Measurements from ENCODE around the gene AGTRAP. TPM values are rescaled to one million over a fixed set of nuclear protein-coding genes. Genes with fewer than 3 reads are reported as not detected.

The AGTRAP gene
- total RNA-seq, 1 experiment from 2014 or later, result 57.0 TPM

GRCh38 chr1:11701981-11702803 is 33.7 kb upstream of the AGTRAP start:
- POLR2A ChIA-PET, result no interaction called here
- no TSS peak for BruUV-seq (replicated peaks)
- no peak for DNase-seq (ENCODE audit: low read depth, low spot score)

More at GRCh38 chr1:11701981-11702803, 33.7 kb upstream of the AGTRAP start:
- no peak overlapping the region for H3K27ac ChIP-seq (ENCODE audit: low read length)
- CTCF ChIA-PET, result no interaction called here
- TF ChIP-seq CTCF (IDR thresholded peaks at IDR 0.05) (no peak), REST (IDR thresholded peaks at IDR 0.05; ENCODE audit: insufficient read depth in 1 of 2, low read depth in 2 of 2, low read length in 1 of 2) (no peak), SIN3A (IDR thresholded peaks at IDR 0.05; ENCODE audit: borderline replicate concordance, insufficient read depth, low read depth, low read length) (no peak), POLR2AphosphoS5 (IDR thresholded peaks at IDR 0.05; ENCODE audit: low read depth, low read length) (no peak), TCF7L2 (IDR thresholded peaks at IDR 0.05; ENCODE audit: low read depth, low read length) (no peak)
- H3K4me3 ChIP-seq (ENCODE audit: low read depth in 2 of 2, low read length in 2 of 2), result no peak overlapping the region
- H3K36me3 ChIP-seq (ENCODE audit: control insufficient read depth, insufficient read depth, low read length), result no peaks in the 10 kb centered on the region
- no peaks in the 10 kb centered on the region for H3K27me3 ChIP-seq (ENCODE audit: control insufficient read depth, insufficient read depth, low read length)
- peaks cover 2% of the 10 kb centered on the region for H3K4me1 ChIP-seq (ENCODE audit: control insufficient read depth, insufficient read depth, low read length)
- in situ Hi-C loops (cut with HindIII; ENCODE audit: low pct_unique_long_range_greater_than_20kb, low sequenced_read_pairs) (no loop called here), intact Hi-C loops (cut with micrococcal nuclease; ENCODE audit: unreplicated experiment) (no loop called here)
- ATAC-seq, result no peak
- H3K9me3 ChIP-seq (ENCODE audit: control insufficient read depth, insufficient read depth, low read depth, low read length), result no peaks in the 10 kb centered on the region

All from Panc1 (cell line).